H1 (cell line): ENCODE results near the gene GLT8D1. TPM values are rescaled to one million over a fixed set of nuclear protein-coding genes. Genes with fewer than 3 reads are reported as not detected.

Source experiments
- CTCF ChIA-PET: fragments of 300-600 bp; sonication (Branson Sonifier 250); formaldehyde crosslinking; loops from one replicate; lab custom pipeline; 2021; ENCODE audit not compliant: partially characterized antibody; lab: Charles Lee
- POLR2A ChIA-PET: fragments of 300-600 bp; sonication (Branson Sonifier 250); formaldehyde crosslinking; loops from one replicate; lab custom pipeline; 2021; ENCODE audit warnings: inconsistent platforms; ENCODE audit not compliant: partially characterized antibody; lab: Charles Lee
- DNase-seq, 2 experiments: peaks; one replicate each; pipeline versions ENCODE4 v3.0.0 to v3.0.0-alpha.2; 2010 to 2022; ENCODE audit warnings: low spot score in 2 of 2, low read depth in 1 of 2, mixed read lengths in 1 of 2
- FAIRE-seq: peaks from 2 replicates; lab custom pipeline; 2011; peaks lifted over from hg19 to GRCh38; lab: Jason Lieb, UNC
- H2AFZ ChIP-seq: 2 replicates; pipeline ENCODE4 v1.8.1; 2012; ENCODE audit warnings: low read length, inconsistent platforms
- H2AK5ac ChIP-seq: 2 replicates; pipeline ENCODE4 v1.6.1; 2013; ENCODE audit warnings: low read depth, low read length
- H2BK120ac ChIP-seq: replicated peaks from 2 replicates; pipeline ENCODE3; 2013; ENCODE audit warnings: low read depth, low read length, inconsistent platforms
- H2BK12ac ChIP-seq: 2 replicates; pipeline ENCODE4 v1.6.1; 2013; ENCODE audit warnings: low read depth, low read length
- H2BK15ac ChIP-seq: 2 replicates; pipeline ENCODE4 v1.6.1; 2013; ENCODE audit warnings: low read length
- H2BK20ac ChIP-seq: 2 replicates; pipeline ENCODE4 v1.6.1; 2013; ENCODE audit warnings: low read length
- H2BK5ac ChIP-seq: 2 replicates; pipeline ENCODE4 v1.6.1; 2013; ENCODE audit warnings: low read depth, low read length
- H3K14ac ChIP-seq: 2 replicates; pipeline ENCODE4 v1.6.1; 2013; ENCODE audit warnings: inconsistent platforms; ENCODE audit not compliant: insufficient read length
- H3K18ac ChIP-seq: 2 replicates; pipeline ENCODE4 v1.6.1; 2013; ENCODE audit warnings: low read length; ENCODE audit errors: extremely low read depth
- H3K23ac ChIP-seq: 2 replicates; pipeline ENCODE4 v1.6.1; 2013; ENCODE audit warnings: inconsistent platforms; ENCODE audit not compliant: insufficient read length
- H3K23me2 ChIP-seq: 2 replicates; pipeline ENCODE4 v1.6.1; 2013; ENCODE audit warnings: low read depth, low read length
- H3K27ac ChIP-seq: 2 replicates; pipeline ENCODE4 v1.6.1; 2011; ENCODE audit warnings: low read depth, low read length, inconsistent platforms
- H3K27me3 ChIP-seq, 4 experiments: replicated peaks in 1 of 4; 1 replicate in 1 of 4; 2 replicates in 3 of 4; pipeline versions ENCODE4 v1.6.1 to v1.8.1; 2011 to 2013; ENCODE audit warnings: low read length in 3 of 4, mild to moderate bottlenecking in 3 of 4, inconsistent platforms in 2 of 4, mixed read lengths in 2 of 4, moderate library complexity in 1 of 4; ENCODE audit not compliant: control insufficient read depth in 3 of 4, insufficient read depth in 3 of 4; ENCODE audit errors: extremely low read depth in 1 of 4
- H3K36me3 ChIP-seq, 4 experiments: 2 replicates each; pipeline versions ENCODE4 v1.6.1 to v1.8.1; 2011 to 2013; ENCODE audit warnings: mild to moderate bottlenecking in 4 of 4, low read length in 3 of 4, moderate library complexity in 2 of 4, control low read depth in 1 of 4, inconsistent platforms in 1 of 4; ENCODE audit not compliant: insufficient read depth in 4 of 4, control insufficient read depth in 2 of 4
- H3K4ac ChIP-seq: replicated peaks from 2 replicates; pipeline ENCODE3; 2013; ENCODE audit warnings: low read length, low read depth, mixed read lengths, inconsistent platforms; ENCODE audit not compliant: insufficient read length
- H3K4me1 ChIP-seq, 4 experiments: replicated peaks in 1 of 4; 1 replicate in 1 of 4; 2 replicates in 3 of 4; pipeline versions ENCODE4 v1.6.1 to v1.8.1; 2011 to 2013; ENCODE audit warnings: low read length in 3 of 4, inconsistent platforms in 2 of 4, mixed read lengths in 1 of 4; ENCODE audit not compliant: insufficient read depth in 4 of 4, control insufficient read depth in 3 of 4
- H3K4me2 ChIP-seq, 2 experiments: 2 replicates each; pipeline versions ENCODE4 v1.6.1 to v1.8.1; 2011 to 2013; ENCODE audit warnings: low read depth in 2 of 2, low read length in 2 of 2, control low read depth in 1 of 2, inconsistent platforms in 1 of 2, mild to moderate bottlenecking in 1 of 2; ENCODE audit not compliant: insufficient read depth in 1 of 2
- H3K4me3 ChIP-seq, 4 experiments: fragments of 200-600, 300-600 bp in 1 of 4; sonication (generic), shearing (Covaris generic), sonication (Bioruptor Twin) in 1 of 4; 2 replicates each; pipeline versions ENCODE4 v1.5.1 to v1.8.1; 2011 to 2016; ENCODE audit warnings: low read length in 4 of 4, low read depth in 3 of 4, control low read depth in 2 of 4, inconsistent platforms in 2 of 4, mild to moderate bottlenecking in 2 of 4, mixed read lengths in 1 of 4, moderate library complexity in 1 of 4; ENCODE audit not compliant: insufficient read depth in 2 of 4; ENCODE audit errors: extremely low read depth in 1 of 4
- H3K56ac ChIP-seq: replicated peaks from 2 replicates; pipeline ENCODE3; 2013; ENCODE audit warnings: low read depth, mild to moderate bottlenecking, mixed read lengths, low read length, inconsistent platforms; ENCODE audit not compliant: insufficient read length
- H3K79me1 ChIP-seq: 2 replicates; pipeline ENCODE4 v1.6.1; 2013; ENCODE audit warnings: low read depth, low read length, control low read depth
- H3K79me2 ChIP-seq, 2 experiments: 2 replicates each; pipeline versions ENCODE4 v1.6.1 to v1.8.1; 2012 to 2013; ENCODE audit warnings: low read length in 2 of 2, mild to moderate bottlenecking in 2 of 2, inconsistent platforms in 1 of 2; ENCODE audit not compliant: insufficient read depth in 2 of 2, control insufficient read depth in 1 of 2
- H3K9ac ChIP-seq, 4 experiments: replicated peaks in 1 of 4; 1 replicate in 1 of 4; 2 replicates in 3 of 4; pipeline versions ENCODE4 v1.6.1 to v1.8.1; 2011 to 2013; ENCODE audit warnings: low read depth in 3 of 4, low read length in 3 of 4, control low read depth in 2 of 4, mild to moderate bottlenecking in 2 of 4, moderate library complexity in 2 of 4, inconsistent platforms in 1 of 4; ENCODE audit errors: extremely low read depth in 1 of 4
- H3K9me3 ChIP-seq, 2 experiments: 2 replicates each; pipeline versions ENCODE4 v1.6.1 to v1.8.1; 2012 to 2013; ENCODE audit warnings: mild to moderate bottlenecking in 2 of 2, moderate library complexity in 2 of 2, control low read depth in 1 of 2, inconsistent platforms in 1 of 2, low read depth in 1 of 2, low read length in 1 of 2, mixed read lengths in 1 of 2; ENCODE audit not compliant: insufficient read depth in 2 of 2
- H4K20me1 ChIP-seq, 2 experiments: replicated peaks in 1 of 2; 2 replicates each; pipeline versions ENCODE3 to v1.8.1; 2011 to 2013; ENCODE audit warnings: inconsistent platforms in 2 of 2, low read length in 2 of 2, mild to moderate bottlenecking in 1 of 2; ENCODE audit not compliant: insufficient read depth in 2 of 2, control insufficient read depth in 1 of 2
- H4K5ac ChIP-seq: 2 replicates; pipeline ENCODE4 v1.6.1; 2013; ENCODE audit warnings: low read length, low read depth, mixed read lengths, inconsistent platforms; ENCODE audit not compliant: insufficient read length
- H4K8ac ChIP-seq: 2 replicates; pipeline ENCODE4 v1.8.0; 2013; ENCODE audit warnings: mild to moderate bottlenecking, moderate library complexity, low read length, inconsistent platforms; ENCODE audit not compliant: insufficient read depth; ENCODE audit errors: extremely low read depth
- H4K91ac ChIP-seq: replicated peaks from 2 replicates; pipeline ENCODE3; 2013; ENCODE audit warnings: low read length, mixed read lengths, inconsistent platforms; ENCODE audit not compliant: insufficient read length
- CREB1 ChIP-seq: IDR thresholded peaks from 2 replicates; pipeline ENCODE4 v1.6.1; 2012; ENCODE audit warnings: inconsistent platforms
- FOSL1 ChIP-seq: IDR thresholded peaks from 2 replicates; pipeline ENCODE4 v1.6.1; 2011; ENCODE audit warnings: mild to moderate bottlenecking, low read depth, low read length, moderate library complexity; ENCODE audit not compliant: insufficient read depth
- HDAC2 ChIP-seq, 2 experiments: fragments of 300-600 bp in 1 of 2; sonication (generic) in 1 of 2; IDR thresholded peaks; 2 replicates each; pipeline ENCODE4 v1.6.1; 2011 to 2012; ENCODE audit warnings: low read depth in 2 of 2, low read length in 2 of 2, mild to moderate bottlenecking in 2 of 2, moderate library complexity in 2 of 2, borderline replicate concordance in 1 of 2, inconsistent platforms in 1 of 2
- JUN ChIP-seq: IDR thresholded peaks from 2 replicates; pipeline ENCODE4 v1.6.1; 2011; ENCODE audit warnings: low read depth, mild to moderate bottlenecking, improper control_type of control experiment, low read length
- POLR2A ChIP-seq, 2 experiments: IDR thresholded peaks; 1 replicate in 1 of 2; 2 replicates in 1 of 2; pipeline ENCODE4 v1.6.1; 2011; ENCODE audit warnings: low read depth in 2 of 2, low read length in 2 of 2, mild to moderate bottlenecking in 2 of 2; ENCODE audit errors: control extremely low read depth in 1 of 2
- POLR2AphosphoS5 ChIP-seq: IDR thresholded peaks from 2 replicates; pipeline ENCODE4 v1.6.1; 2011; ENCODE audit warnings: low read depth, low read length
- RAD21 ChIP-seq, 2 experiments: IDR thresholded peaks in 1 of 2; conservative IDR thresholded peaks in 1 of 2; 2 replicates each; pipeline ENCODE4 v1.6.1; 2011; ENCODE audit warnings: low read depth in 2 of 2, low read length in 2 of 2, improper control_type of control experiment in 1 of 2, inconsistent platforms in 1 of 2, mild to moderate bottlenecking in 1 of 2, moderate library complexity in 1 of 2
- YY1 ChIP-seq: IDR thresholded peaks from 2 replicates; pipeline ENCODE4 v1.6.1; 2011; ENCODE audit warnings: low read depth, mild to moderate bottlenecking, low read length
- WGBS, 2 experiments: shearing (Covaris generic) in 1 of 2; methylation state at CpG; one replicate each; pipeline versions ENCODE4 v1.1.6 to v1.1.7; 2013 to 2015; ENCODE audit warnings: low lambda C conversion rate in 2 of 2, mixed read lengths in 2 of 2, inconsistent platforms in 1 of 2, low coverage in 1 of 2, missing lambda C conversion rate in 1 of 2; ENCODE audit not compliant: insufficient replicate concordance in 2 of 2, insufficient coverage in 1 of 2, insufficient read length in 1 of 2; ENCODE audit errors: extremely low coverage in 1 of 2, missing lambda C conversion rate in 1 of 2; 5-methylcytosine and 5-hydroxymethylcytosine counted together
- polyA plus RNA-seq, 7 experiments: library from polyadenylated mRNA; depleted of rRNA in 3 of 7; stranded (reverse) in 5 of 7; unstranded in 2 of 7; fragments of >200 nt in 5 of 7; fragments of 200-250 nt in 2 of 7; gene quantifications; 1 replicate in 5 of 7; 2 replicates in 1 of 7; 4 replicates in 1 of 7; pipeline versions ENCODE4 v1.2.1 to v1.2.3, GENCODE V29; 2011 to 2013; ENCODE audit warnings: missing spikeins in 2 of 7, mixed read lengths in 2 of 7
- total RNA-seq: library from RNA; stranded (reverse); fragmentation: NEBNext Ultra II Directional; extraction: Animal tissue kit (Norgen Biotek cat#: 25700); gene quantifications from 2 replicates; pipeline ENCODE4 v1.2.1, GENCODE V29; 2021
- TF ChIP-seq, protein P1 (sequence below), 3 experiments: IDR thresholded peaks; 1 replicate in 2 of 3; 2 replicates in 1 of 3; pipeline versions ENCODE4 v1.5.1 to v1.6.1; 2011; ENCODE audit warnings: low read length in 3 of 3, mild to moderate bottlenecking in 3 of 3, inconsistent platforms in 2 of 3, low read depth in 1 of 3, moderate library complexity in 1 of 3; ENCODE audit not compliant: insufficient read depth in 1 of 3; ENCODE audit errors: control extremely low read depth in 1 of 3

GLT8D1 gene
- total and polyA plus RNA-seq, 2 of the 8 experiments (the other 6 are each of a cell fraction or from before 2014, with no cell fraction given), result 29.0 to 33.6 TPM

DNA sequence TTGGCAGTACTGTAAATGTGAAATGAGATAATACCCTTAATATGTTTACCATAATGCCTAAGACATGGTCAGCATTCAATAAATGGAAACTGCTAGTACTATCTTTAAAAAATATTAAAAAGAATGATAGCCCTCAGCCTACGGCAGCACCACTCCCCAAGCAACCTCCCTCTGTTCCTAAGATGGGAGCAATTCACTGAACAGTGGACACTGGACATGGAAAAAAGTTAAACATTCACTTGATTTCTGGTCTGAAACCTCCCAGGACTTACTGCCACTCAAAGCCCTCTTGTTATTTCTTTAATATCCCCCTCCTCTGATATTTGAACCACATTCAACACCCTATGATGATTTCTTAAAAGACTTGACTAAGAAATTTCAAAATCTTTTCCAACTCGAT is 38.1 kb upstream of the GLT8D1 start:
- H4K5ac ChIP-seq, result no peak overlapping the region
- no peak overlapping the region for H2BK15ac ChIP-seq
- no peak overlapping the region for H3K14ac ChIP-seq
- no peak overlapping the region for H3K4ac ChIP-seq
- TF ChIP-seq POLR2A (IDR thresholded peaks at IDR 0.05; ENCODE audit: control extremely low read depth in 1 of 2, low read depth in 2 of 2, low read length in 2 of 2) (no peak), FOSL1 (no peak), HDAC2 (IDR thresholded peaks at IDR 0.05; ENCODE audit: borderline replicate concordance in 1 of 2, low read depth in 2 of 2, low read length in 2 of 2) (no peak), RAD21 (IDR thresholded peaks at IDR 0.05 in 1 of 2, conservative IDR thresholded peaks at IDR 0.05 in 1 of 2; ENCODE audit: low read depth in 2 of 2, low read length in 2 of 2) (no peak), YY1 (no peak), JUN (no peak), CREB1 (no peak), POLR2AphosphoS5 (no peak)
- TF ChIP-seq, protein P1, sequence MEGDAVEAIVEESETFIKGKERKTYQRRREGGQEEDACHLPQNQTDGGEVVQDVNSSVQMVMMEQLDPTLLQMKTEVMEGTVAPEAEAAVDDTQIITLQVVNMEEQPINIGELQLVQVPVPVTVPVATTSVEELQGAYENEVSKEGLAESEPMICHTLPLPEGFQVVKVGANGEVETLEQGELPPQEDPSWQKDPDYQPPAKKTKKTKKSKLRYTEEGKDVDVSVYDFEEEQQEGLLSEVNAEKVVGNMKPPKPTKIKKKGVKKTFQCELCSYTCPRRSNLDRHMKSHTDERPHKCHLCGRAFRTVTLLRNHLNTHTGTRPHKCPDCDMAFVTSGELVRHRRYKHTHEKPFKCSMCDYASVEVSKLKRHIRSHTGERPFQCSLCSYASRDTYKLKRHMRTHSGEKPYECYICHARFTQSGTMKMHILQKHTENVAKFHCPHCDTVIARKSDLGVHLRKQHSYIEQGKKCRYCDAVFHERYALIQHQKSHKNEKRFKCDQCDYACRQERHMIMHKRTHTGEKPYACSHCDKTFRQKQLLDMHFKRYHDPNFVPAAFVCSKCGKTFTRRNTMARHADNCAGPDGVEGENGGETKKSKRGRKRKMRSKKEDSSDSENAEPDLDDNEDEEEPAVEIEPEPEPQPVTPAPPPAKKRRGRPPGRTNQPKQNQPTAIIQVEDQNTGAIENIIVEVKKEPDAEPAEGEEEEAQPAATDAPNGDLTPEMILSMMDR (IDR thresholded peaks at IDR 0.05; ENCODE audit: control extremely low read depth in 1 of 3, insufficient read depth in 1 of 3, low read depth in 1 of 3, low read length in 3 of 3), result no peak
- no peaks in the 10 kb centered on the region for H3K4me1 ChIP-seq
- H3K36me3 ChIP-seq, result peaks cover 10 to 64% (median 48%) of the 10 kb centered on the region in 4 experiments; a peak in 7 of 8 replicates
- FAIRE-seq (no peak), DNase-seq (no peak)
- no peak overlapping the region for H4K8ac ChIP-seq
- ChIA-PET POLR2A (no interaction called here), CTCF (interaction anchor here (0.8 to 1.3 kb wide), 6 partner anchors 22 to 142 kb away, joined by 3 to 4 read pairs (median 3); partner anchors contain the start of gene ITIH3)
- H2AFZ ChIP-seq, result no peak overlapping the region
- H3K27me3 ChIP-seq, result no peaks in the 10 kb centered on the region
- no peak overlapping the region for H3K56ac ChIP-seq
- no peak overlapping the region for H2AK5ac ChIP-seq
- H3K9me3 ChIP-seq, result no peaks in the 10 kb centered on the region
- 88% methylated on average over 2 of the region's 2 CpGs; no CpG with 5 or more reads in 1 of the 2 experiments for WGBS, 2 experiments
- H4K91ac ChIP-seq, result no peak overlapping the region
- H4K20me1 ChIP-seq, result peaks cover 0 to 4% of the 10 kb centered on the region in 2 experiments
- H3K79me2 ChIP-seq, result no peaks in the 10 kb centered on the region
- H3K23ac ChIP-seq, result no peak overlapping the region
- no peak overlapping the region for H3K4me3 ChIP-seq
- no peaks in the 10 kb centered on the region for H3K23me2 ChIP-seq
- no peak overlapping the region for H3K4me2 ChIP-seq
- H3K79me1 ChIP-seq, result no peaks in the 10 kb centered on the region
- H2BK12ac ChIP-seq, result no peak overlapping the region
- no peak overlapping the region for H2BK5ac ChIP-seq
- no peak overlapping the region for H3K9ac ChIP-seq
- no peak overlapping the region for H3K18ac ChIP-seq
- no peak overlapping the region for H2BK20ac ChIP-seq
- H2BK120ac ChIP-seq, result no peak overlapping the region
- H3K27ac ChIP-seq, result no peak overlapping the region
